Trophoblast cell (in vitro differentiated cells and primary cell): ENCODE measurements around the gene DLG2.

Source experiments
- DNase-seq, 2 donors: peaks; one replicate each; pipeline ENCODE4 v3.0.0-alpha.2; 2016
- H2AFZ ChIP-seq: 2 replicates; pipeline ENCODE4 v1.6.1; 2013; ENCODE audit warnings: low read length, moderate library complexity, mild to moderate bottlenecking; ENCODE audit not compliant: insufficient read depth, poor library complexity
- H2AK5ac ChIP-seq: 2 replicates; pipeline ENCODE4 v1.6.1; 2013; ENCODE audit warnings: mild to moderate bottlenecking, low read length
- H2BK120ac ChIP-seq: 2 replicates; pipeline ENCODE4 v1.6.1; 2013; ENCODE audit warnings: low read length, mild to moderate bottlenecking, moderate library complexity; ENCODE audit not compliant: insufficient read depth, poor library complexity
- H2BK12ac ChIP-seq: 2 replicates; pipeline ENCODE4 v1.6.1; 2013; ENCODE audit warnings: mild to moderate bottlenecking, low read length, moderate library complexity
- H2BK5ac ChIP-seq: 2 replicates; pipeline ENCODE4 v1.6.1; 2013; ENCODE audit warnings: low read length, low read depth, moderate library complexity, mild to moderate bottlenecking; ENCODE audit not compliant: poor library complexity
- H3K14ac ChIP-seq: 2 replicates; pipeline ENCODE4 v1.6.1; 2013; ENCODE audit warnings: mild to moderate bottlenecking, low read length
- H3K18ac ChIP-seq: 2 replicates; pipeline ENCODE4 v1.6.1; 2013; ENCODE audit warnings: mild to moderate bottlenecking, low read length
- H3K23ac ChIP-seq: 2 replicates; pipeline ENCODE4 v1.6.1; 2013; ENCODE audit warnings: low read length
- H3K27ac ChIP-seq: 2 replicates; pipeline ENCODE4 v1.5.1; 2013; ENCODE audit warnings: low read depth, mild to moderate bottlenecking, inconsistent platforms, low read length, moderate library complexity
- H3K27me3 ChIP-seq: 2 replicates; pipeline ENCODE4 v1.6.1; 2013; ENCODE audit warnings: inconsistent platforms, mild to moderate bottlenecking, low read length, moderate library complexity; ENCODE audit not compliant: insufficient read depth
- H3K36me3 ChIP-seq, 2 experiments: 1 replicate in 1 of 2; 2 replicates in 1 of 2; pipeline ENCODE4 v1.6.1; 2013; ENCODE audit warnings: low read length in 2 of 2, mild to moderate bottlenecking in 2 of 2, moderate library complexity in 1 of 2; ENCODE audit not compliant: insufficient read depth in 2 of 2, control insufficient read depth in 1 of 2
- H3K4ac ChIP-seq: 2 replicates; pipeline ENCODE4 v1.6.1; 2013; ENCODE audit warnings: low read depth, mild to moderate bottlenecking, low read length, moderate library complexity
- H3K4me1 ChIP-seq, 2 experiments: 1 replicate in 1 of 2; 2 replicates in 1 of 2; pipeline ENCODE4 v1.6.1; 2013; ENCODE audit warnings: low read length in 2 of 2, mild to moderate bottlenecking in 2 of 2, moderate library complexity in 1 of 2; ENCODE audit not compliant: insufficient read depth in 2 of 2, control insufficient read depth in 1 of 2
- H3K4me2 ChIP-seq: 2 replicates; pipeline ENCODE4 v1.6.1; 2013; ENCODE audit warnings: inconsistent platforms, mild to moderate bottlenecking, low read length, moderate library complexity
- H3K4me3 ChIP-seq: 2 replicates; pipeline ENCODE4 v1.5.1; 2013; ENCODE audit warnings: mild to moderate bottlenecking, low read depth, low read length, inconsistent platforms
- H3K79me1 ChIP-seq: one replicate; pipeline ENCODE4 v1.6.1; 2013; ENCODE audit warnings: low read length
- H3K79me2 ChIP-seq: 2 replicates; pipeline ENCODE4 v1.6.1; 2013; ENCODE audit warnings: low read length, mild to moderate bottlenecking; ENCODE audit not compliant: control insufficient read depth, insufficient read depth, poor library complexity
- H3K9ac ChIP-seq: 2 replicates; pipeline ENCODE4 v1.6.1; 2013; ENCODE audit warnings: mild to moderate bottlenecking, low read length
- H3K9me3 ChIP-seq: 2 replicates; pipeline ENCODE4 v1.6.1; 2013; ENCODE audit warnings: low read depth, mild to moderate bottlenecking, control low read depth, inconsistent platforms, low read length; ENCODE audit not compliant: insufficient read depth
- H4K12ac ChIP-seq: 2 replicates; pipeline ENCODE4 v1.6.1; 2013; ENCODE audit warnings: low read depth, mild to moderate bottlenecking, low read length, moderate library complexity
- H4K8ac ChIP-seq: 2 replicates; pipeline ENCODE4 v1.6.1; 2013; ENCODE audit warnings: low read depth, mild to moderate bottlenecking, low read length, moderate library complexity
- H4K91ac ChIP-seq: one replicate; pipeline ENCODE4 v1.6.1; 2013; ENCODE audit warnings: low read depth, mild to moderate bottlenecking, low read length, moderate library complexity
- WGBS: extraction: QIAGEN DNeasy Blood & Tissue Kit; methylation state at CpG from one replicate; pipeline ENCODE4 v1.1.7; 2013; ENCODE audit warnings: missing lambda C conversion rate; ENCODE audit not compliant: insufficient read length, insufficient coverage; ENCODE audit errors: extremely low coverage; 5-methylcytosine and 5-hydroxymethylcytosine counted together

Gene DLG2

GRCh38 chr11:85029964-85030363 lies 597.2 kb downstream of the DLG2 start:
- Histone ChIP-seq H2AK5ac (no peak overlapping the region), H3K79me2 (no peaks in the 10 kb centered on the region), H2AFZ (no peak overlapping the region), H2BK5ac (no peak overlapping the region), H3K9me3 (no peaks in the 10 kb centered on the region), H4K12ac (no peak overlapping the region), H3K27ac (no peak overlapping the region), H3K4ac (no peak overlapping the region), H2BK120ac (no peak overlapping the region), H3K18ac (no peak overlapping the region), H3K79me1 (no peaks in the 10 kb centered on the region), H4K8ac (no peak overlapping the region), H2BK12ac (no peak overlapping the region), H3K36me3 (no peaks in the 10 kb centered on the region), H3K4me3 (no peak overlapping the region), H3K27me3 (no peaks in the 10 kb centered on the region), H3K4me1 (no peaks in the 10 kb centered on the region), H3K4me2 (no peak overlapping the region), H3K23ac (no peak overlapping the region), H3K9ac (no peak overlapping the region), H4K91ac (no peak overlapping the region), H3K14ac (no peak overlapping the region)
- no peak for DNase-seq
- WGBS = no CpG with 5 or more reads among the region's 4 CpGs

GRCh38 chr11:85028329-85029101 lies 598.6 kb downstream of the DLG2 start:
- Histone ChIP-seq H3K79me1 (no peaks in the 10 kb centered on the region), H4K12ac (no peak overlapping the region), H3K9me3 (no peaks in the 10 kb centered on the region), H2BK5ac (no peak overlapping the region), H2AFZ (no peak overlapping the region), H2BK120ac (no peak overlapping the region), H3K14ac (no peak overlapping the region), H3K27ac (no peak overlapping the region), H2AK5ac (no peak overlapping the region), H3K23ac (no peak overlapping the region), H3K4me2 (no peak overlapping the region), H3K27me3 (no peaks in the 10 kb centered on the region), H3K4me1 (no peaks in the 10 kb centered on the region), H4K91ac (no peak overlapping the region), H4K8ac (no peak overlapping the region), H2BK12ac (no peak overlapping the region), H3K9ac (no peak overlapping the region), H3K79me2 (no peaks in the 10 kb centered on the region), H3K4me3 (no peak overlapping the region), H3K18ac (no peak overlapping the region), H3K4ac (no peak overlapping the region), H3K36me3 (no peaks in the 10 kb centered on the region)
- DNase-seq = no peak
- WGBS = no CpG with 5 or more reads among the region's 15 CpGs

GRCh38 chr11:85027346-85027745 lies 599.8 kb downstream of the DLG2 start:
- no peak overlapping the region for H3K4me3 ChIP-seq
- no peaks in the 10 kb centered on the region for H3K4me1 ChIP-seq
- no peak overlapping the region for H2AFZ ChIP-seq
- no peak overlapping the region for H2BK12ac ChIP-seq
- DNase-seq = no peak
- no peak overlapping the region for H4K8ac ChIP-seq
- no peak overlapping the region for H3K18ac ChIP-seq
- no peaks in the 10 kb centered on the region for H3K79me1 ChIP-seq
- no peak overlapping the region for H3K14ac ChIP-seq
- no peaks in the 10 kb centered on the region for H3K79me2 ChIP-seq
- no peak overlapping the region for H3K9ac ChIP-seq
- no peak overlapping the region for H2AK5ac ChIP-seq
- no peaks in the 10 kb centered on the region for H3K27me3 ChIP-seq
- no peak overlapping the region for H4K12ac ChIP-seq
- WGBS = no CpG with 5 or more reads among the region's 11 CpGs
- H4K91ac ChIP-seq = no peak overlapping the region
- no peaks in the 10 kb centered on the region for H3K9me3 ChIP-seq
- no peak overlapping the region for H3K4me2 ChIP-seq
- no peak overlapping the region for H3K23ac ChIP-seq
- H3K27ac ChIP-seq = no peak overlapping the region
- no peaks in the 10 kb centered on the region for H3K36me3 ChIP-seq
- no peak overlapping the region for H3K4ac ChIP-seq
- H2BK120ac ChIP-seq = no peak overlapping the region
- no peak overlapping the region for H2BK5ac ChIP-seq

GRCh38 chr11:85021058-85021457 lies 606.1 kb downstream of the DLG2 start:
- H3K27ac ChIP-seq = no peak overlapping the region
- no peak overlapping the region for H4K12ac ChIP-seq
- no peak overlapping the region for H3K18ac ChIP-seq
- H2BK120ac ChIP-seq = no peak overlapping the region
- no peak for DNase-seq
- H3K9me3 ChIP-seq = no peaks in the 10 kb centered on the region
- H3K4me2 ChIP-seq = no peak overlapping the region
- H2BK5ac ChIP-seq = no peak overlapping the region
- H3K4me1 ChIP-seq = no peaks in the 10 kb centered on the region
- H3K4ac ChIP-seq = no peak overlapping the region
- no peak overlapping the region for H2BK12ac ChIP-seq
- H3K9ac ChIP-seq = no peak overlapping the region
- H4K8ac ChIP-seq = no peak overlapping the region
- H3K79me1 ChIP-seq = no peaks in the 10 kb centered on the region
- H3K4me3 ChIP-seq = no peak overlapping the region
- H2AK5ac ChIP-seq = no peak overlapping the region
- H3K36me3 ChIP-seq = no peaks in the 10 kb centered on the region
- H3K27me3 ChIP-seq = no peaks in the 10 kb centered on the region
- no peak overlapping the region for H4K91ac ChIP-seq
- H3K23ac ChIP-seq = no peak overlapping the region
- H3K79me2 ChIP-seq = no peaks in the 10 kb centered on the region
- no CpG with 5 or more reads among the region's 9 CpGs for WGBS
- H3K14ac ChIP-seq = no peak overlapping the region
- H2AFZ ChIP-seq = no peak overlapping the region
